ENCODE measurements around the gene AMOT.

Gene AMOT

GRCh38 chrX:112736310-112736709, 104.3 kb downstream of the AMOT start:
- no peak for DNase-seq

DNA sequence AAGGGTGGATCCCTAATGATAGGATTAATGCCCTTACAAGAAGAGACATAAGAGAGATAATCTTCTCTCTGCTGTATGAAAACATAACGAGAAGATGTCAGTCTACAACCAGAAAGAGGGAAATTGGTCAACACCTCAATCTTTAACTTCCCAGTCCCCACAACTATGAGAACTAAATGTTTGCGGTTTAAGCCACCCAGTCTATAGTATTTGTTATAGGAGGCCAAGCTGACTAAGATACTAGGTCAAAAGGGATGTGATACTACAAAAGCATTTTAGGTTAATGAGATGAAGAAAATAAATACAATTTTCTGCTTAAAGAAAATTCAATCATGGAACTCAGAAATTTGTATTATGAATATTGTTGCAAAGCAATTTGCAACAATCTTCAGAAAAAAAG, 105.5 kb downstream of the AMOT start:
- DNase-seq, result no peak

- no peak for DNase-seq
Measured at GRCh38 chrX:112734290-112734689, 106.3 kb downstream of the AMOT start.

GRCh38 chrX:112731793-112732192, 108.8 kb downstream of the AMOT start:
- DNase-seq, result no peak

All from kidney glomerular epithelial cell (primary cell).